ENCODE measurements around the gene CACNA1C.

Gene CACNA1C

DNA sequence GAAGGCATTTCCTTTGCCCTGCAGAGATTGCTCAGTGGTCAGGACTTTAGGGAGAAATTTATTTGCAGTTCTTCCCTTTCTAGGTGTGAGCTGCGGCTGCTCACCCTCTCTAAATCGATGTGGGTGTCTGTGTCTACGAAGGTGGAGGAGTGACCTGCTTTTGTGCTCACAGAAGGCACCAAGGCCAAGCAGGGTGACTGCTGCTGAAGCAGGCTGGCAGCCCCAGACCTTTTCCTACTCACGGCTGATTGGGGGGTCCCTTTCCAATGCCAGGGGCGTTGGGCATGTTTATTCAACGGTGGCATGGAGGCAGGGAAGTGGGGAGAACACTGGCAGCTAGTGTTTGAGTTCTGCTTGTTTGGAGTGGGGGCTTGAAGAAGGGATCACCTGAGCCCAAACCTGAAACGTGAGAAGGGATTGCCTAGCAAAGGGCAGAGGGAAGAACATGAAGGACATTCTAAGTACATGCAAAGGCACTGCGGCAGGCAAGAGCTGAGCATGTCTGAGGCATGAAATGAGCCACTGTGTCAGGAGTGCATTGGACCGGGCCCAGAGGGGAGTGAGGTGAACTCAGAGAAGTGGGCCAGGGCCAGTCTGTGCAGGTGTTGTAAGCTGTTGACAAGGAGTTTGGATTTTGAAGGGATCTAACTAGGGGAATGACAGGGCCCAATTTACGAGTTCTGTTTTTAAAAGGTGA, 56.3 kb downstream of the CACNA1C start:
- H3K9me3 Mint-ChIP-seq (ENCODE audit: low read depth): no peaks in the 10 kb centered on the region
- H3K27ac Mint-ChIP-seq: no peak overlapping the region
- H3K4me3 Mint-ChIP-seq: no peak overlapping the region
- no peaks in the 10 kb centered on the region for H3K27me3 Mint-ChIP-seq
- H3K4me1 Mint-ChIP-seq (ENCODE audit: low read depth): no peaks in the 10 kb centered on the region
- no peaks in the 10 kb centered on the region for H3K36me3 Mint-ChIP-seq

DNA sequence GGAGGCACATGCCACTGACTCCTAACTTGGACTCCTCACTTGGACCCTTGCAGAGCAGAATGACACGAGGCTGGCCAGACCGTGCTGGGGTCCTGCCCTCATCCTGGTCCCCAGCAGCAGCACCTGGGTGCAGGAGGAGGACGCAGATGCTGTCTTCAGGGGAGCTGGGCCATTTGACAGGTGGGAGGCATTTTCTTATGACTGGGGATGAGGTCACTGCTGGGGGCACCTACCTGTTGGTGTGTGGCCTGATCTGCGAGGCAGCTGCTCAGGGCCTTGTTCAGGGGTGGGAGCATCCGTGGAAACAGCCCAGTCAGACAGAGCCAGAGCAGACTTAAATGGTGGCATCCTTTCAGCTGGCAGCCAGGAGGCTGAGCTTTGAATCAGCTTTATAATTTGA, 57.3 kb downstream of the CACNA1C start:
- H3K4me1 Mint-ChIP-seq (ENCODE audit: low read depth): no peaks in the 10 kb centered on the region
- H3K9me3 Mint-ChIP-seq (ENCODE audit: low read depth): no peaks in the 10 kb centered on the region
- no peaks in the 10 kb centered on the region for H3K36me3 Mint-ChIP-seq
- no peak overlapping the region for H3K4me3 Mint-ChIP-seq
- H3K27me3 Mint-ChIP-seq: no peaks in the 10 kb centered on the region
- H3K27ac Mint-ChIP-seq: no peak overlapping the region

DNA sequence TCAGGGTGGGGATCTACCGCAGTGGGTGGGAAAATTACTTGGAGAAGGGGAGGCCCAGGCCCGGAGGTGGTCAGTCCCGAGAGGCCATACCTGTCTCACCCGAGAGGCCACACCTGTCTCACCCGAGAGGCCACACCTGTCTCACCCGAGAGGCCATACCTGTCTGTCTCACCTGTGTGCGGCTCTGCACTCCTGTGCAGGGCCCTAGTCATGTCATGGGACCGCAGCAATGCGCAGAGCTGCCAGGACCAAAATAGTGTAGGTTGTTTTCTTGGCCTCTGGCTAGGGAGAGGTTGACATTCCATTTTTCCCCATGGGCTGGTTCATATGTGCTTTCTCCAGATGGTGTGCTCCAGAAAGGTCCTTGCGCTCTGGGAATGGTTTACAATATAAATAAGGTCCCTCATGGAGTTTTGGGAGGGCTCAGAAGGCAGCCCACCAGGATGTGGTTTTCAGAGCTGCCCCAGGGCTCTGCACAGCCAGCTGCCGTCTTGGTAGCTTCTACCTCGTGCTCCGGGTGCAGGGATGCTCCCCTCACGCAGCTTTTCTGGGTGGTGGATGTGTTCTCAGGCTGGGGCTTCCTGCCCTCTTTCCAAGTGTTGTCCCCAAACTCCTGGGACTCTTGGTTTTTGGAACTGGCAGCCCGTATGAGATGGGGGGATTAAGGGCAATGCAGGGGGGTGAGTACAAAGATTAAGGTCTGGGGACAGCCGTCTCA, 58.2 kb downstream of the CACNA1C start:
- no peak overlapping the region for H3K27ac Mint-ChIP-seq
- no peak overlapping the region for H3K4me3 Mint-ChIP-seq
- H3K4me1 Mint-ChIP-seq (ENCODE audit: low read depth): no peaks in the 10 kb centered on the region
- no peaks in the 10 kb centered on the region for H3K9me3 Mint-ChIP-seq (ENCODE audit: low read depth)
- H3K36me3 Mint-ChIP-seq: no peaks in the 10 kb centered on the region
- no peaks in the 10 kb centered on the region for H3K27me3 Mint-ChIP-seq

DNA sequence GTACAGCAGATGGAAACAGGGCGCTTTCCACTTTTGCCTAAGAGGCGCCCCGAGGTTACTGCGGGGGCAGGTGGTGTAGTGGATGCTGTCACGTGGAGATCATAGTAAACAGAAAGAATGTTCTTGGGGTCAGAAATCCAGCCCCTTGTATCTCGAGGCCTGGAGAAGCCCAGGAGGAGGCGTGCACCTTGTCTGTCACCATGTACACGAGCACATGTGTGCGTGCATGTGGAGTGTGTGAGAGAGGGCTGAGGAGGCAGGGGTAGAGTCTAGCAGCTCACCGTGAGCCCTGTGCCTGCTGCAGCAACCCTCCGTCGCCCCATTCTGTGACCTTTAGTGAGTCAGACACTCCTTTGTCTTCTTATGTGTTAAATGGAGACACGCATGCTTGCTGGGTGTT, 59.0 kb downstream of the CACNA1C start:
- H3K4me1 Mint-ChIP-seq (ENCODE audit: low read depth): no peaks in the 10 kb centered on the region
- H3K36me3 Mint-ChIP-seq: no peaks in the 10 kb centered on the region
- H3K27me3 Mint-ChIP-seq: no peaks in the 10 kb centered on the region
- H3K9me3 Mint-ChIP-seq (ENCODE audit: low read depth): no peaks in the 10 kb centered on the region
- H3K4me3 Mint-ChIP-seq: no peak overlapping the region
- no peak overlapping the region for H3K27ac Mint-ChIP-seq

DNA sequence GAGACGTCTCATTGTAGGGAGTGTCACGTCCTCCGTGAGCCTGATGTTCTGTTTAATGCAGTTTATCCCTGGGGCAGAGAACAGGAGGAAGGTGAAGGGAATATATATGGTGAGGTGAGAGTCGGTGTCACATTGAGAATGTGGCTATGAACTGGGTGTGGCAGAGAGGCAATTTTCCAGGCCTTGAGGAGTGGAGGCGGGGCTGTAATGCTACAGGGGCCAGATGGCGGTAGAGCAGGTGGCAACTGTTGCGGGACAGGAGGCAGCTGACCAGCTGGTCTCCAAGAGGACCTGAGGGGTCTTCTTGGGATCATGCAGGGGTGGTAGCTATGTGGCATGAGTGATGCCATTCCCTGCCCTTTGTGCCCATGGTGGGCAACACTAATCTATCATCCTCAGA, 59.6 kb downstream of the CACNA1C start:
- no peaks in the 10 kb centered on the region for H3K4me1 Mint-ChIP-seq (ENCODE audit: low read depth)
- H3K4me3 Mint-ChIP-seq: no peak overlapping the region
- H3K9me3 Mint-ChIP-seq (ENCODE audit: low read depth): no peaks in the 10 kb centered on the region
- no peaks in the 10 kb centered on the region for H3K36me3 Mint-ChIP-seq
- H3K27me3 Mint-ChIP-seq: no peaks in the 10 kb centered on the region
- no peak overlapping the region for H3K27ac Mint-ChIP-seq

DNA sequence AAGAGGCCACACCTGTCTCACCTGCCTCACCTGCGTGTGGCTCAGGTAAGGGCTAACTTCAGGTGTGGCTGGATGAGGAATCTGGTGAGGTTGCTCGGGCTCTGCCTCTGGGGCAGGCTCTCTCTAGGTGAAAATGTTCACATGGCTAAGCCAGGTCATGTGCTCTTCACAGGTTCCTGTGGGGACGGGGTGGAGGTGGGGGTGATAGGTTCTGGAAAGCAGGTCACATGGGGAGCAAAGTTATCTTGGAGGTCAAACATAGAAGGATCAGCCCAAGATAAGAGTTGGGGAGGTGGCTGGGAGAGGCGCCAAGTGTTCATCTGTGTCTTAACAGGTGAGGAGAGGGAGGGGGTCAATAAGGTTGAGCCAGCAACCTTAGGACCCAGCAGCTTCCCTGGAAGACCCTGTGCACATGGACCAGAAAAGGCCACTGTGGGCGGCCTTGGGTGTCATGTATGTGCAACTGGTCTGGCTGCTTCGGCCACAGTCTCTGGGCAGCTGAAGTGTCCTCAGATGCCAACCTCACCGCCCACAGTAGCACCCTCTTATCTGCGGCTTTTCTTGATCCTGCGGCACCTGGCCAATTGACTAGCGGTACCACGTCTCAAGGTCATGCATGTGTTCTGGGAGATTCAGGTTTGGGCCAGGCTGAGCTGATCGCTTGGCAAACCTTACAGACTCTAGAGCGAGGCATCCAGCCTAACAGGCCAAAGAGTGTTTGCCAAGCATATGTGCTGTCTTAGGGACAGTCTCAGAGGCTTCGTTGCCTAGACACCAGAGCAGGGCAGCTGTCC, 60.5 kb downstream of the CACNA1C start:
- H3K27ac Mint-ChIP-seq: no peak overlapping the region
- no peaks in the 10 kb centered on the region for H3K4me1 Mint-ChIP-seq (ENCODE audit: low read depth)
- H3K36me3 Mint-ChIP-seq: no peaks in the 10 kb centered on the region
- no peak overlapping the region for H3K4me3 Mint-ChIP-seq
- no peaks in the 10 kb centered on the region for H3K9me3 Mint-ChIP-seq (ENCODE audit: low read depth)
- H3K27me3 Mint-ChIP-seq: no peaks in the 10 kb centered on the region

DNA sequence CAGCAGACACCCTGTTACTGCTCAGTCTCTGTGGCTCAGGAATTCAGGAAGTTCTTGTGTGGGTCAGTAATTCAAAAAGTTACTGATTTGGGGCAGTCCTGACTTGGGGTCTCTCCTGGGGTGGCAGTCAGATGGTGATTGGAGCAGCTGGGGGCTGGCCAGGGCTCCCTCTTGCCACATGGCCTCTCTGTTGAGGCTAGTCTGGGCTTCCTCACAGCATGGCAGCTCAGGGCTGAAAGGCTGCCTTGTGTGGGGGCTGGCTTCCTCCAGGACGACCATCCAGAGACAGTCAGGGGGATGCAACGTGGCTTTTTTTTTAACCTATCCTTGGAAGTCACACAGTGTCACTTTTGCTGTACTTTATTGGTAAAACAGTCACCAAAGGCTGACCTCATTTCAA, 61.3 kb downstream of the CACNA1C start:
- H3K9me3 Mint-ChIP-seq (ENCODE audit: low read depth): no peaks in the 10 kb centered on the region
- no peaks in the 10 kb centered on the region for H3K27me3 Mint-ChIP-seq
- H3K4me1 Mint-ChIP-seq (ENCODE audit: low read depth): no peaks in the 10 kb centered on the region
- no peak overlapping the region for H3K27ac Mint-ChIP-seq
- H3K36me3 Mint-ChIP-seq: no peaks in the 10 kb centered on the region
- H3K4me3 Mint-ChIP-seq: no peak overlapping the region

DNA sequence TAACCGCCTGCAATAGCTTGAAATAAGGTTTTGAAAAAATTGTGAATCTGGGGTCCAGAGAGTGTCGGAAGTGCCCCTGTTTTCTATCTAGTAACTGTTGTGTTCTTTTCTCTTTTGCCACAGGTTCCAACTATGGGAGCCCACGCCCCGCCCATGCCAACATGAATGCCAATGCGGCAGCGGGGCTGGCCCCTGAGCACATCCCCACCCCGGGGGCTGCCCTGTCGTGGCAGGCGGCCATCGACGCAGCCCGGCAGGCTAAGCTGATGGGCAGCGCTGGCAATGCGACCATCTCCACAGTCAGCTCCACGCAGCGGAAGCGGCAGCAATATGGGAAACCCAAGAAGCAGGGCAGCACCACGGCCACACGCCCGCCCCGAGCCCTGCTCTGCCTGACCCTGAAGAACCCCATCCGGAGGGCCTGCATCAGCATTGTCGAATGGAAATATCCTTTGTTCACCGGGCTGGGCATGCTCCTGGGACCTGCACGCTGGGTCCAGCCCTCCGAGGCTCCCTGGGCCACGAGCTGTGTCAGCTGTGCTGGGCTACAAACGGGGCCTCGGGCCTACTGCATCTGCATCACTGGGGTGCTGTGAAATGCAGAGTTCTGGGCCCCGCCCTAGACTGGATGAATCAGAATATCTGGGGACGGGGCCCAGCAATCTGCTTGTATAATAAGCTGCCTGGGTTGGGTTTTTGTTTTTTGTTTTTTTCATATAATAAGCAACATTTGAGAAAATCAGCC, 62.5 kb downstream of the CACNA1C start:
- Mint-ChIP-seq H3K27ac (no peak overlapping the region), H3K27me3 (no peaks in the 10 kb centered on the region), H3K36me3 (no peaks in the 10 kb centered on the region), H3K9me3 (ENCODE audit: low read depth) (no peaks in the 10 kb centered on the region), H3K4me1 (ENCODE audit: low read depth) (no peaks in the 10 kb centered on the region), H3K4me3 (no peak overlapping the region)

DNA sequence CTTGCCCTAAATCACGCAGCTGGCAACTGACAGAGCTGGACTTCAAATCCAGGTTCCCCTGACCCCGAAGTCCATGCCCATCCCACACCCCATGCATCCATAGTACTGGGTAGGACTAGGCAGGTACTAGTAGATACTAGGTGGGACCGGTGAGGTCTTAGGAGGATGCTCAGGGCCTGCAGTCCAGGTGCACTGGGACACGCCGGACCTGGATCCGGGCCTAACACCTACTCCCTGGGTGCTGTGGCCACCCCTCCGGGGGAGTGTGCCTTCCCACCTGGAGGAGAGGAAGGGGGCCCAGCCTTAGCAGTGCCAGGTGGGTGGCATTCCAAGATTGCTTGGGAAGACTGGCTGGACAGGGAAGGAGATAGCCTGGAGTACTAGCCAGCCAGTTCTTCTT, 64.8 kb downstream of the CACNA1C start:
- no peaks in the 10 kb centered on the region for H3K4me1 Mint-ChIP-seq (ENCODE audit: low read depth)
- H3K27me3 Mint-ChIP-seq: no peaks in the 10 kb centered on the region
- no peak overlapping the region for H3K27ac Mint-ChIP-seq
- H3K4me3 Mint-ChIP-seq: no peak overlapping the region
- H3K9me3 Mint-ChIP-seq (ENCODE audit: low read depth): no peaks in the 10 kb centered on the region
- no peaks in the 10 kb centered on the region for H3K36me3 Mint-ChIP-seq

DNA sequence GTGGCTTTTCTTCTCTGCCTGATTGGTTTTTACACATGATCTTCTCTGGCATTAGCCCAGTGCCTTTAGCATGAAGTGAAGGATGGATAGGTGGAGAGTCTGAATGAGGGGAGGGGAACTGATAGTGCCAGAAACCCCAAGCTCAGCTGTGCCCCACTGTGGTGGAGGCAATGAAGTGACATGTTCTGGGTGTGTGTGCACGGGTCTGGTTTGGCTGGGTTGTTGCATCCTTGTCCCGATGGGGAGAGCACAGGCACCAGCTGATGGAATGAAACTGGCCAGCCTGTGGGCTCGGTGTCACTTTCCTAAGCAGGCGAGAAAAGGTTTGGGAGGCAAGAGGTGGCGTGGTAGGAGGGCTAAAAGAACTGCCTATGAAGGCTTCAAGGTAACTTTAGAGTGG, 65.3 kb downstream of the CACNA1C start:
- no peak overlapping the region for H3K27ac Mint-ChIP-seq
- H3K4me3 Mint-ChIP-seq: no peak overlapping the region
- no peaks in the 10 kb centered on the region for H3K9me3 Mint-ChIP-seq (ENCODE audit: low read depth)
- H3K36me3 Mint-ChIP-seq: no peaks in the 10 kb centered on the region
- H3K27me3 Mint-ChIP-seq: no peaks in the 10 kb centered on the region
- H3K4me1 Mint-ChIP-seq (ENCODE audit: low read depth): no peaks in the 10 kb centered on the region

DNA sequence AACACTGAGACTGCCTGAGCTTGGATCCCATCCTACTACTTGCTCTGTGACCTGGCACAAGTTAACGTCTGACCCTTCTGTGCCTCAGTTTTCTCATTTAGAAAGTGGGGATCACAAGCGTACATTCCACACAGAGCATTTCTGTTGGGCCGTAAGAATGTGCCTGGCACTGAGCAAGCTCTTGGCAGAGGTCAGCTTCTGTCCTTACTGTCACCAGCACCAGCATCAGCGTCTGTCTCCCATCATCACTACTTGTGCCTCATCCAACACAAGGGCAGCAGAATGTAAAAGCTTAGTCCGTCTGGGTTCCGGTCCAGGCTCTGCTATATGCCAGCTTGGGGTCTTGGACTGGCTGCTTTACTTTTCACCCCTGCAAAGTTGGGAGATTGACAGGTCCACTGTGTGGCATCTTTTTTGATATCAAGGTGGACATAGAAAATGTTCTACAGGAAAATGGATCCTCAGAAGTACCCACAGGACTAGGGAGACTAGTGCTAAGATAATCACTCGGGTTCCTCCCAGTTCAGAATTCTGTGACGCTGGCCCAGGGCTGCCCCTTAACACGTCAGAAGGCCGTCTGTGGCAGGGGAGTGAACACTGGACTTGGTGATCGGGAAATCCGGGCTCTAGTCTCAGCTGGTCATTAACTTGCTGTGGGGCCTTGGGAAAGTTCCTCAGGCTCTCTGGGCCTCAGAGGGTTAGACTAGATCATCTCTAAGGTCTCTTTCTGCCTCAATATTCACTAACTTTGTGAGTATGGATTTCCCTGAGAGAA, 65.9 kb downstream of the CACNA1C start:
- Mint-ChIP-seq H3K9me3 (ENCODE audit: low read depth) (no peaks in the 10 kb centered on the region), H3K36me3 (no peaks in the 10 kb centered on the region), H3K27me3 (no peaks in the 10 kb centered on the region), H3K4me3 (no peak overlapping the region), H3K4me1 (ENCODE audit: low read depth) (no peaks in the 10 kb centered on the region), H3K27ac (no peak overlapping the region)

DNA sequence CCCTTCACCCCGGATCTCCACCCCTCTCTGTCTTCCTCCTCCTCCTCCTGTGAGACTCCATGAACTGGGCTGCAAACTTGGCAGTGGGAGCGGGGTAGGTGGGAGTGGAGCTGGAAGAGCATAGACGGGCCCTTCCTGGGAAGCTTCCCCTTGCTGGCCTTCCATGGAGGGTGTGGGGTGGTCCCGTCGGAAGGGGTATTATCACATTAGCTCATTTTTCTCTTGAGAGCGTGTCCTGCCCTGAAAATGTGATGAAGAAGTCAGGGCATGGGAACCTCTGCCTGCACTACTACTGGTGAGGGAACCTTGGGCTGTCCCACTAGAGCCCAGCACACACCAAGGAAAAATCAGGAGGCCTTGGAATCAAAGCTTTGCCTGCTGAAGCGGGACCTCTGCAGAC, 66.5 kb downstream of the CACNA1C start:
- no peaks in the 10 kb centered on the region for H3K4me1 Mint-ChIP-seq (ENCODE audit: low read depth)
- no peak overlapping the region for H3K27ac Mint-ChIP-seq
- no peaks in the 10 kb centered on the region for H3K9me3 Mint-ChIP-seq (ENCODE audit: low read depth)
- H3K4me3 Mint-ChIP-seq: no peak overlapping the region
- no peaks in the 10 kb centered on the region for H3K36me3 Mint-ChIP-seq
- no peaks in the 10 kb centered on the region for H3K27me3 Mint-ChIP-seq

DNA sequence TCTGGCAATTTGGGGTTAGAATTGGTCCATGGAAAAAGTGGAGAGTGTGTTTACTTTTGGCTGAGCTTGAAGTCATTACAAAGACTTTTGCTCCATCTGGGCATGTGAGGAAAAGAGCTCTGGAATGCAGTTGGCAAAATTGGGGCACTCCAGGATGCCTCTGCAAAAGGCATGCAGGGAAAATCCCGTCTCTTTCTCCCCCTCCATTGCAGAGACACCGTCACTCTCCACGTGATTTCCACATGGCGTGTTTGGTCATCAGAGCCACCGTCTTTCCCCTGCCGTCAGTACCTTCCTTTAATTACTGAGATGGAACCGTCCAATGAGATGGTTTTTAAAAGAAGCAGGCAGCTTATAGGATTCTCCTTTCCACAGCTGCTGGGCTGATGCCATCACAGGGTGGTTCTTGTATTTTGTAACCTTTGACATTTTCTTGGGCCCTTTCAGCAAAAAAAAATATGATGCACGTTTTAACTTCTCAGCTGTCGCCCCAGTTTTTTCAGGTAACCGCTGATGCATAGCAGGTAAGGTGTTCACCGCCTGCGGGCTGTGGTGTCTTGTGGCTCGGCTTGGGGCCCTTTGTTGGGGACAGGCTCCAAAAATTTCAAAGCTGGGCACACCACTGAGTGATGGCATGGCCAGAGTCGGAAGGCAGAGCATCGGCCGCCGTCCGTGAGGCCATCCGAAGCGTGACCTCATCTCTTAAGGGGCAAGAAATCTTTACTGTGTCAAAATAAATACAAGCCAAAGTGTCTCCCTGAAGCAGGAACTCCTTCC, 68.4 kb downstream of the CACNA1C start:
- no peak overlapping the region for H3K4me3 Mint-ChIP-seq
- no peaks in the 10 kb centered on the region for H3K36me3 Mint-ChIP-seq
- no peak overlapping the region for H3K27ac Mint-ChIP-seq

More for the DNA sequence above, 68.4 kb downstream of the CACNA1C start:
- H3K9me3 Mint-ChIP-seq (ENCODE audit: low read depth): no peaks in the 10 kb centered on the region
- no peaks in the 10 kb centered on the region for H3K4me1 Mint-ChIP-seq (ENCODE audit: low read depth)
- no peaks in the 10 kb centered on the region for H3K27me3 Mint-ChIP-seq

All from activated naive CD8-positive, alpha-beta T cell (primary cell).